Ammon's horn (tissue), 1 donor: ENCODE measurements around the gene STX8.

ENCODE experiments used
- DNase-seq: peaks from one replicate; pipeline ENCODE4 v3.0.0-alpha.2; 2016; ENCODE audit warnings: low spot score

STX8 gene

GRCh38 chr17:9292561-9292941 lies 283.1 kb downstream of the STX8 start:
- DNase-seq = no peak

- peak; percentile 68 for DNase-seq
These were observed 283.6 kb downstream of the STX8 start for GRCh38 chr17:9291912-9292560.

- no peak for DNase-seq
These were observed 285.4 kb downstream of the STX8 start for GRCh38 chr17:9290226-9290613.

GRCh38 chr17:9287306-9287705 lies 288.3 kb downstream of the STX8 start:
- no peak for DNase-seq

GRCh38 chr17:9286434-9286833 lies 289.2 kb downstream of the STX8 start:
- no peak for DNase-seq

- DNase-seq = peak; percentile 12
These were observed 289.8 kb downstream of the STX8 start for GRCh38 chr17:9285602-9286427.

- no peak for DNase-seq
These were observed 290.7 kb downstream of the STX8 start for GRCh38 chr17:9284884-9285283.

GRCh38 chr17:9283909-9284308 lies 291.7 kb downstream of the STX8 start:
- no peak for DNase-seq

- DNase-seq = no peak
These were observed 295.7 kb downstream of the STX8 start for GRCh38 chr17:9279893-9280292.

- DNase-seq = no peak
These were observed 300.6 kb downstream of the STX8 start for GRCh38 chr17:9274973-9275372.

GRCh38 chr17:9273428-9274391 lies 301.9 kb downstream of the STX8 start:
- peak; percentile 32 for DNase-seq

- no peak for DNase-seq
These were observed 303.0 kb downstream of the STX8 start for GRCh38 chr17:9272501-9273200.

- DNase-seq = peak; percentile 93
These were observed 303.6 kb downstream of the STX8 start for GRCh38 chr17:9271989-9272388.

GRCh38 chr17:9270921-9271320 lies 304.7 kb downstream of the STX8 start:
- DNase-seq = no peak

- DNase-seq = no peak
These were observed 306.1 kb downstream of the STX8 start for GRCh38 chr17:9269350-9270035.

- DNase-seq = no peak
These were observed 307.1 kb downstream of the STX8 start for GRCh38 chr17:9268546-9268945.

GRCh38 chr17:9266697-9267117 lies 308.9 kb downstream of the STX8 start:
- DNase-seq = no peak

- no peak for DNase-seq
These were observed 309.5 kb downstream of the STX8 start for GRCh38 chr17:9266031-9266680.

GRCh38 chr17:9261081-9262012 lies 314.3 kb downstream of the STX8 start:
- no peak for DNase-seq

- DNase-seq = no peak
These were observed 316.2 kb downstream of the STX8 start for GRCh38 chr17:9259419-9259818.
